SU-DHL-6 (cell line): Measurements from ENCODE around the gene MLH1.

Source experiments
- H2AFZ ChIP-seq: fragments of 200-600 bp; sonication (generic); 2 replicates; pipeline ENCODE4 v1.6.1; 2014; ENCODE audit warnings: low read depth, mild to moderate bottlenecking, moderate library complexity, mixed read lengths, antibody characterized with exemption, low read length; ENCODE audit not compliant: severe bottlenecking
- H3F3A ChIP-seq: fragments of 200-600 bp; shearing (Covaris generic); 2 replicates; pipeline ENCODE4 v1.6.0; 2016; ENCODE audit warnings: antibody characterized with exemption, mild to moderate bottlenecking; ENCODE audit not compliant: insufficient read depth
- H3K27ac ChIP-seq: fragments of 200-600 bp; sonication (generic); 2 replicates; pipeline ENCODE4 v1.5.1; 2016; ENCODE audit warnings: low read depth, mild to moderate bottlenecking, low read length, moderate library complexity, mixed read lengths
- H3K27me3 ChIP-seq: fragments of 200-600 bp; sonication (generic), shearing (Covaris generic); 2 replicates; pipeline ENCODE4 v1.6.0; 2014; ENCODE audit warnings: mild to moderate bottlenecking, low read length
- H3K36me3 ChIP-seq: fragments of 200-600 bp; sonication (generic); 2 replicates; pipeline ENCODE4 v1.6.1; 2014; ENCODE audit warnings: mild to moderate bottlenecking, low read length, mixed read lengths
- H3K4me2 ChIP-seq: fragments of 300-600, 200-600 bp; shearing (Covaris generic), sonication (generic); 2 replicates; pipeline ENCODE4 v1.6.0; 2014; ENCODE audit warnings: low read length, low read depth, mild to moderate bottlenecking; ENCODE audit not compliant: poor library complexity, severe bottlenecking
- H3K4me3 ChIP-seq: fragments of 200-600 bp; sonication (generic); 2 replicates; pipeline ENCODE4 v1.5.1; 2014; ENCODE audit warnings: antibody characterized with exemption, low read length, mild to moderate bottlenecking, mixed read lengths; ENCODE audit not compliant: insufficient read depth, poor library complexity, severe bottlenecking
- H3K79me2 ChIP-seq: fragments of 200-600 bp; sonication (generic); 2 replicates; pipeline ENCODE4 v1.6.1; 2014; ENCODE audit warnings: mild to moderate bottlenecking, low read length, moderate library complexity; ENCODE audit not compliant: insufficient read depth
- H3K9ac ChIP-seq: fragments of 200-600 bp; sonication (generic); 2 replicates; pipeline ENCODE4 v1.7.0; 2014; ENCODE audit warnings: mild to moderate bottlenecking, low read length
- H3K9me2 ChIP-seq: fragments of 200-600 bp; sonication (generic); replicated peaks from 2 replicates; pipeline ENCODE4 v1.6.1; 2014; ENCODE audit warnings: low read length; ENCODE audit not compliant: insufficient read depth
- H3K9me3 ChIP-seq: fragments of 200-600 bp; sonication (generic); 2 replicates; pipeline ENCODE4 v1.6.1; 2014; ENCODE audit warnings: low read length, mixed read lengths; ENCODE audit not compliant: insufficient read depth
- H4K20me1 ChIP-seq: fragments of 200-600 bp; sonication (generic); 2 replicates; pipeline ENCODE4 v1.6.1; 2014; ENCODE audit warnings: low read depth, mild to moderate bottlenecking, antibody characterized with exemption, low read length, moderate library complexity, mixed read lengths
- EZH2phosphoT487 ChIP-seq: fragments of 200-600 bp; sonication (generic), shearing (Covaris generic); conservative IDR thresholded peaks from 2 replicates; pipeline ENCODE4 v1.6.1; 2018; ENCODE audit warnings: mild to moderate bottlenecking, antibody characterized with exemption, low read length, moderate library complexity, mixed read lengths
- TF ChIP-seq, protein P1 (sequence below): fragments of 200-600 bp; sonication (generic); IDR thresholded peaks from one replicate; pipeline ENCODE4 v1.5.1; 2017; ENCODE audit warnings: antibody characterized with exemption, mild to moderate bottlenecking, low read length, moderate library complexity; ENCODE audit not compliant: insufficient read depth, poor library complexity, severe bottlenecking

The MLH1 gene

DNA sequence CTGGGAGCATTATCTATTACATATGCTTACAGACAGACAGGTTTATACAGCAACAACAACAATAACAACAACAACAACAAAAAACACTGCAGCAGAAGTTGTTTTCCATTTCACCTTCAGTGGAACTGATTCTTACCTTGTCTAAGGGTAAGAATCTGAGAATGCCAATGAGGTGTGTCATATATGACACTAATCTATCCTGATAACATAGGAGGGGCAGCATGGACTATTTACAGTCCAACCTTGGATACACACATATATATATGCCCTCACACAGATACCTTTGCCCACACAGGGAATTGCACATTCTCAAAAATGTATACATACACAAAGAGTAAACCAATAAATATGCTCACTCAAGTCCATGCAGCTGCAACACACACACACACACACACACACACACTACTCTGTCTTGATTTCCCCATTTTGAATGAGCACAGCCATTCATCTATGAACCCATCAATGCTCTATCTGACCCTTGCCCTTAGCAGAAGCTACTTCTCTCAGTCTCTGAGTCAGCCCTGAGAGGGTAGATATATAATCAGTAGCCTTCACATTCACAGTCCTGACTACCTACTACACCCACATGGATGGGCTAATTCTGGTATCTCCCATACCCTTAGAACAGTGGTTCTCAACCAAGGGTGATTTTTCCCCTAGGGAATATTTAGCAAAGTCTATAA lies 38.7 kb upstream of the MLH1 start:
- Histone ChIP-seq H3K27ac (no peak overlapping the region), H3K9me3 (no peaks in the 10 kb centered on the region), H2AFZ (no peak overlapping the region), H3K27me3 (no peaks in the 10 kb centered on the region), H3F3A (peaks cover 5% of the 10 kb centered on the region), H3K9ac (no peak overlapping the region), H3K9me2 (no peaks in the 10 kb centered on the region), H3K4me2 (no peak overlapping the region), H3K79me2 (no peaks in the 10 kb centered on the region), H3K4me3 (no peak overlapping the region), H3K36me3 (no peaks in the 10 kb centered on the region), H4K20me1 (no peaks in the 10 kb centered on the region)
- TF ChIP-seq, protein P1, sequence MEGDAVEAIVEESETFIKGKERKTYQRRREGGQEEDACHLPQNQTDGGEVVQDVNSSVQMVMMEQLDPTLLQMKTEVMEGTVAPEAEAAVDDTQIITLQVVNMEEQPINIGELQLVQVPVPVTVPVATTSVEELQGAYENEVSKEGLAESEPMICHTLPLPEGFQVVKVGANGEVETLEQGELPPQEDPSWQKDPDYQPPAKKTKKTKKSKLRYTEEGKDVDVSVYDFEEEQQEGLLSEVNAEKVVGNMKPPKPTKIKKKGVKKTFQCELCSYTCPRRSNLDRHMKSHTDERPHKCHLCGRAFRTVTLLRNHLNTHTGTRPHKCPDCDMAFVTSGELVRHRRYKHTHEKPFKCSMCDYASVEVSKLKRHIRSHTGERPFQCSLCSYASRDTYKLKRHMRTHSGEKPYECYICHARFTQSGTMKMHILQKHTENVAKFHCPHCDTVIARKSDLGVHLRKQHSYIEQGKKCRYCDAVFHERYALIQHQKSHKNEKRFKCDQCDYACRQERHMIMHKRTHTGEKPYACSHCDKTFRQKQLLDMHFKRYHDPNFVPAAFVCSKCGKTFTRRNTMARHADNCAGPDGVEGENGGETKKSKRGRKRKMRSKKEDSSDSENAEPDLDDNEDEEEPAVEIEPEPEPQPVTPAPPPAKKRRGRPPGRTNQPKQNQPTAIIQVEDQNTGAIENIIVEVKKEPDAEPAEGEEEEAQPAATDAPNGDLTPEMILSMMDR, result no peak
- no peak for TF ChIP-seq EZH2phosphoT487

DNA sequence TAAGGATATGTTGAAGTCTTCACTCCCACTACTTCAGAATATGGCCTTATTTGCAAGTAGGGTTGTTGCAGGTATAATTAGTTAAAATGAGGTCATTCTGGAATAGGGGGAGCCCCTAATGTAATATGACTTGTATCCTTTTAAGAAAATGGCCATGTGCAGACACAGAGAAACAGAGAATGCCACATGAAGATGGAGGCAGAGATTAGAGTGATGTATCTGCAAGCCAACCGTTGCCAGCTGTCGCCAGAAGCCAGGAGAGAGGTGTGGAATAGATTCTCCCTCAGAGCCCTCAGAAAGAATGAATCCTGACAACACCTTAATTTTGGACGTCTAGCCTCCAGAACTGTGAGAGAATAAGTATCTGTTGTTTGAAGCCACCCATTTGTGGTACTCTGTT lies 37.2 kb upstream of the MLH1 start:
- H3K36me3 ChIP-seq, result no peaks in the 10 kb centered on the region
- H3K27me3 ChIP-seq, result no peaks in the 10 kb centered on the region
- no peak overlapping the region for H3K4me3 ChIP-seq
- H3K9me3 ChIP-seq, result no peaks in the 10 kb centered on the region
- no peak overlapping the region for H3K4me2 ChIP-seq
- H2AFZ ChIP-seq, result no peak overlapping the region
- no peak overlapping the region for H3K27ac ChIP-seq
- no peaks in the 10 kb centered on the region for H3K79me2 ChIP-seq
- no peaks in the 10 kb centered on the region for H4K20me1 ChIP-seq
- H3F3A ChIP-seq, result peaks cover 5% of the 10 kb centered on the region
- H3K9me2 ChIP-seq, result no peaks in the 10 kb centered on the region
- H3K9ac ChIP-seq, result no peak overlapping the region
- no peak for TF ChIP-seq EZH2phosphoT487

DNA sequence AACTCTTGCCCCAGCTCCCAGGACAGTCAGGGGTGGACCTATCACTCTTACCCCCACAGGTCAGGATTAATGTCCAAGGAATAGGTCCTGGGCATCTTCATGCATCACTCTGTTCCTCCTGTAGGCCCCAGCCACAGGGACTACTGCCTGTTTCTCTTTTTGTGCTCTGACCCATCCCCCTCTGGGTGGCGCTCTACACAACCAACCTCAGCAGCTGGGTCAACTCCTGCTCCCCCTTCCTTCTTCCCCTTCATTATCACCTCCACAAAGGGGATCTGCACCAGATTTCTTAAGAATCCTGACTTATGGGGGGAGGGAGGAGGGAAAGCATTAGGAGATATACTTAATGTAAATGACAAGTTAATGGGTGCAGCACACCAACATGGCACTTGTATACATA lies 36.3 kb upstream of the MLH1 start:
- H3F3A ChIP-seq, result peaks cover 5% of the 10 kb centered on the region
- TF ChIP-seq EZH2phosphoT487, result no peak
- TF ChIP-seq, protein P1, result peak; percentile 25
- H3K4me3 ChIP-seq, result no peak overlapping the region
- no peaks in the 10 kb centered on the region for H3K79me2 ChIP-seq
- H3K9me2 ChIP-seq, result no peaks in the 10 kb centered on the region
- H3K9ac ChIP-seq, result no peak overlapping the region
- H3K9me3 ChIP-seq, result no peaks in the 10 kb centered on the region
- H4K20me1 ChIP-seq, result no peaks in the 10 kb centered on the region
- no peak overlapping the region for H2AFZ ChIP-seq
- H3K27me3 ChIP-seq, result no peaks in the 10 kb centered on the region
- no peak overlapping the region for H3K27ac ChIP-seq
- H3K36me3 ChIP-seq, result no peaks in the 10 kb centered on the region
- H3K4me2 ChIP-seq, result no peak overlapping the region

DNA sequence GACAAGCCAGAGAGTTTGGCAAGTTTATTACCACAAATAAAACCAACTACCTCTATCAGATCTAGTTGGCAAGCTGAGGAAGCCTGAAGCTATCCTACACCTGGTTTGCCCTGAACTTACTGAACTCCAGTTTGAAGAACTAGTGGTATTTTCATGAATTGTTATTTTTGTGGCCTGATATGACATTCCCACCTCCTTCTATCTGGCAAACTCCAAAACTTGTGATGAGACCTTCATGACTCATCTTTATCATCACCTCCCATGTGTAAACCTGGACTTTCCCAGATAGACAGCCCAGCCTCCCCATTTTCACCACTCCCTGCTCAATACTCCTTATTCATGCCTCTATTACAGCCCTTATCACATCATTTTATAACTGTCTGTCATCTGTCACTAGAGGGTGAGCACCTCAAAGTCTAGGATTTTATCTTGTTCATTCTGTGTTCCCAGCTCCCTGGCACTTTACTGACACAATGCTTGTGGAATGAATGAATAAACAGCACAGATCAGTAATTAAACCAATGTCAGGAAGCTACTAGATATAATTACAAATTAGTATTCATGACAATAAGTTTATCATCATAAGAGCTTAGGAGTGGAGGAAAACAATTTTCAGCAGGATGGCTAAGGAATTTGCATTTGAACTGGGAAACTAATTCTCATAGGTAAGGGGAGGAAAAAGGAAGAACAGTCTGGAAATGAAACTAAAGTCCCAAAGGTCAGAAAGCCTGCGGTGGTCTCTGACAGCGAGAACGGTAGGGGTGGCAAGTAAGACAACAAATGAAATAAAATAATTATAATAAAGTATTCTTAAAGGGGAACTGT lies 35.2 kb upstream of the MLH1 start:
- H3K9me3 ChIP-seq, result no peaks in the 10 kb centered on the region
- no peaks in the 10 kb centered on the region for H3K27me3 ChIP-seq
- H3K4me3 ChIP-seq, result no peak overlapping the region
- no peaks in the 10 kb centered on the region for H4K20me1 ChIP-seq
- no peaks in the 10 kb centered on the region for H3K9me2 ChIP-seq
- H2AFZ ChIP-seq, result peak overlapping the region; percentile 27
- peak overlapping the region; percentile 56 for H3K4me2 ChIP-seq
- peak overlapping the region; percentile 31 for H3K9ac ChIP-seq
- H3K36me3 ChIP-seq, result no peaks in the 10 kb centered on the region
- H3K27ac ChIP-seq, result no peak overlapping the region
- no peak for TF ChIP-seq EZH2phosphoT487
- TF ChIP-seq, protein P1, result no peak
- peaks cover 5% of the 10 kb centered on the region for H3F3A ChIP-seq
- no peaks in the 10 kb centered on the region for H3K79me2 ChIP-seq
